ENCODE measurements around the gene INPP5J. TPM values are rescaled to one million over a fixed set of nuclear protein-coding genes. Genes with fewer than 3 reads are reported as not detected.

Gene INPP5J
- total RNA-seq, 4 donors from 2014 or later: 0.54 to 5.3 (median 2.1) TPM

GRCh38 chr22:31120230-31120629 is 2.5 kb upstream of the INPP5J start:
- no peak for ATAC-seq
- H3K9me3 ChIP-seq: no peaks in the 10 kb centered on the region

DNA sequence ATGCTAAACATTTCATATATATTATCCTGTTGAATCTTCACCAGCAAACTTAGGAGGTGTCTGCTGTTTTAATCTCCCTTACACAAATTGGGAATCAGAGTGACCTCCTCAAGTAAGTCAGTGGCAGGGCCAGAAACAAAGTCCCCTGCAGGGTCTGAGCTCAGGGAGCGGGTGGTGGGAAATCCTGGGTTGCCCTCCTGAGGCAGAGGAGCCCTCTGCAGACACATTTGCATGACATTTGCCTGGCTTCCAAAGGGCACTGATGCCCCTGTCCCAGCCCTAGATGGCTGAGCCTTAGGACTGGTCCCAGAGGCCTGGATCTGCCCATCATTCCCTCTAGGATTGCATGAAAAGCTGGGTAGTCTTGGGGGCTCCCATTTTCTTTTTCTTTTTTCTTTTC is 2.1 kb upstream of the INPP5J start:
- 100% methylated on average over 1 of the region's 1 CpG for WGBS, 2 donors (ENCODE audit: low coverage in 1 of 2)
- Histone ChIP-seq H3K27ac (no peak overlapping the region), H3K9me3 (no peaks in the 10 kb centered on the region), H3K4me3 (no peak overlapping the region), H3K4me1 (peaks cover 0 to 20% (median 13%) of the 10 kb centered on the region in 3 donors), H3K27me3 (no peaks in the 10 kb centered on the region), H3K36me3 (no peaks in the 10 kb centered on the region)
- no peak for ATAC-seq
- TF ChIP-seq CTCF (IDR thresholded peaks at IDR 0.05): no peak
- TF ChIP-seq EP300 (IDR thresholded peaks at IDR 0.05): no peak
- no peak for TF ChIP-seq POLR2AphosphoS5 (IDR thresholded peaks at IDR 0.05)
- no peak for TF ChIP-seq POLR2A (IDR thresholded peaks at IDR 0.05)

More at GRCh38 chr22:31120230-31120629, 2.5 kb upstream of the INPP5J start:
- no peak overlapping the region for H3K27ac ChIP-seq
- TF ChIP-seq POLR2A (IDR thresholded peaks at IDR 0.05) (no peak), POLR2AphosphoS5 (IDR thresholded peaks at IDR 0.05) (no peak), CTCF (IDR thresholded peaks at IDR 0.05) (no peak), EP300 (IDR thresholded peaks at IDR 0.05) (no peak)
- WGBS, 2 donors (ENCODE audit: low coverage in 1 of 2): 83% methylated on average over 1 of the region's 5 CpGs; no CpG with 5 or more reads in 1 of the 2 donors
- H3K36me3 ChIP-seq: no peaks in the 10 kb centered on the region
- H3K4me3 ChIP-seq: no peak overlapping the region
- no peaks in the 10 kb centered on the region for H3K27me3 ChIP-seq
- peaks cover 0 to 20% (median 13%) of the 10 kb centered on the region in 3 donors for H3K4me1 ChIP-seq

DNA sequence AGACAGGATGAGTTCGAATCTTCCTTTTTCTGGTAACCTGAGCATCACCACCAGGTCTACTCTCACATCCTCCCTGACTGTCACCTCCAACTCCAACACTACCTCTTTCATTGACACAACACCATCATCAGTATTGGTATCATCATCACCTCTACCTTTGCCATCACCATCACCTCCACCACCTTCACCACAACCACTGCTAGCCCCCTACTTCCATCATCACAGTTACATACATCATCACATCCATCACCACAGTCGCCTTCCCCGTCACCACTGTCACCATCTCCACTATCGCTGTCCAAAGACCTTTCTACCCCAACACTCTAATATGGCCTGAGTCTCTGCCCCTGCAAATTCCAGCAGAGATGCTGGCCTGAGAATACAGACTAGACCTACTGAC is 1.4 kb upstream of the INPP5J start:
- peaks cover 0 to 20% (median 13%) of the 10 kb centered on the region in 3 donors for H3K4me1 ChIP-seq
- no peak overlapping the region for H3K27ac ChIP-seq
- no peak for TF ChIP-seq EP300 (IDR thresholded peaks at IDR 0.05)
- no peak for TF ChIP-seq POLR2AphosphoS5 (IDR thresholded peaks at IDR 0.05)
- TF ChIP-seq CTCF (IDR thresholded peaks at IDR 0.05): no peak
- TF ChIP-seq POLR2A (IDR thresholded peaks at IDR 0.05): no peak
- H3K36me3 ChIP-seq: no peaks in the 10 kb centered on the region
- H3K27me3 ChIP-seq: no peaks in the 10 kb centered on the region
- H3K4me3 ChIP-seq: no peak overlapping the region
- no peaks in the 10 kb centered on the region for H3K9me3 ChIP-seq
- ATAC-seq: no peak
- 98 to 100% methylated on average over 1 to 4 of the region's 4 CpGs for WGBS, 2 donors (ENCODE audit: low coverage in 1 of 2)

DNA sequence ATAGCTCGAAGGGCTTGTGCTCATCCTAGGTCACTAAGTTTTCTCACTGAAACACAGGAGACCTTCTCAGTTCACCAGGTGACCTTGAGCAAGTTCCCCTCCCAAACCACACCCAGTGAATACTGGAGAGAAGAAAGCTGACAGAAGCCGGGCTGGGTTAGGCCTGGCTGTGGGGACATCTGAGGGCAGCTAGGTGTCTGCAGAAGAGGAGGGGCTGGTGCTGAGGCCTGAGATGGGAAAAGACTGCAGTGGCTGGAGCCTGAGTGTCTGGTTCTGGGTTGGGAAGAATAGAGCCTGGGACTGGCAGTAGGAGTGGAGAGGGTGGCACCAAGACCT is 602 bp upstream of the INPP5J start:
- Histone ChIP-seq H3K4me3 (peak overlapping the region in 1 of 2 donors; percentile 48), H3K27ac (peak overlapping the region in 3 of 4 donors; percentile 51 to 67 (median 54)), H3K4me1 (peaks cover 0 to 20% (median 13%) of the 10 kb centered on the region in 3 donors), H3K9me3 (no peaks in the 10 kb centered on the region), H3K27me3 (no peaks in the 10 kb centered on the region), H3K36me3 (no peaks in the 10 kb centered on the region)
- 40% methylated on average over 1 of the region's 2 CpGs; no CpG with 5 or more reads in 1 of the 2 donors for WGBS, 2 donors (ENCODE audit: low coverage in 1 of 2)
- no peak for TF ChIP-seq POLR2A (IDR thresholded peaks at IDR 0.05)
- TF ChIP-seq CTCF (IDR thresholded peaks at IDR 0.05): no peak
- no peak for TF ChIP-seq EP300 (IDR thresholded peaks at IDR 0.05)
- TF ChIP-seq POLR2AphosphoS5 (IDR thresholded peaks at IDR 0.05): no peak
- ATAC-seq: peak; percentile 4

DNA sequence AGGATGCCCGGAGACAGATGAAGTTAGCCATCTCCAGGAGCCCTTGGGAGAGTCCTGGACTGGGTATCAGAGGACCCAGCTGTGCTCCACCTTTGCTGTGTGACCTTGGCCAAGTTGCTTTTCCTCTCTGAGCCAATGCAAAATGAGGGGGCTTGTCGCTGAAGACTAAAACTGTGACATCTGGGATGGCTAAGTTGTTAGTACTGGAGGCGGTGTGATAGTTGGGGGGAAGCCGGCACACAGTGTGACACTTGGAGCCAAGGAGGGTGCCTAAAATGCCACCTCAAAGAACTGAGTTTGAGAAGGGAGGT is 481 bp downstream of the INPP5J start:
- Histone ChIP-seq H3K27me3 (no peaks in the 10 kb centered on the region), H3K27ac (peak overlapping the region in 3 of 4 donors; percentile 51 to 67 (median 54)), H3K4me3 (peak overlapping the region; percentile 28 to 48), H3K4me1 (peaks cover 0 to 20% (median 13%) of the 10 kb centered on the region in 3 donors), H3K9me3 (no peaks in the 10 kb centered on the region), H3K36me3 (no peaks in the 10 kb centered on the region)
- TF ChIP-seq EP300 (IDR thresholded peaks at IDR 0.05) (no peak), CTCF (IDR thresholded peaks at IDR 0.05) (no peak), POLR2A (IDR thresholded peaks at IDR 0.05) (no peak), POLR2AphosphoS5 (IDR thresholded peaks at IDR 0.05) (no peak)
- 56% methylated on average over 1 of the region's 4 CpGs; no CpG with 5 or more reads in 1 of the 2 donors for WGBS, 2 donors (ENCODE audit: low coverage in 1 of 2)
- no peak for ATAC-seq
